H9 (cell line): ENCODE data around the gene FHOD3. TPM values are rescaled to one million over a fixed set of nuclear protein-coding genes. Genes with fewer than 3 reads are reported as not detected.

Experiments
- DNase-seq: peaks from one replicate; pipeline ENCODE4 v3.0.0-alpha.2; 2017
- H2AFZ ChIP-seq: one replicate; pipeline ENCODE4 v1.6.1; 2013; ENCODE audit warnings: mild to moderate bottlenecking, low read length, control low read depth, moderate library complexity
- H2AK5ac ChIP-seq: 2 replicates; pipeline ENCODE4 v1.6.1; 2013; ENCODE audit warnings: low read length, control low read depth, mixed read lengths; ENCODE audit not compliant: insufficient read length
- H2BK120ac ChIP-seq: one replicate; pipeline ENCODE4 v1.6.1; 2013; ENCODE audit warnings: low read depth, mild to moderate bottlenecking, low read length, control low read depth, inconsistent platforms; ENCODE audit not compliant: poor library complexity, severe bottlenecking
- H2BK12ac ChIP-seq: 2 replicates; pipeline ENCODE4 v1.6.1; 2013; ENCODE audit warnings: low read length, control low read depth, mixed read lengths, low read depth; ENCODE audit not compliant: insufficient read length
- H2BK15ac ChIP-seq: 2 replicates; pipeline ENCODE4 v1.6.1; 2013; ENCODE audit warnings: low read depth, low read length, control low read depth
- H2BK20ac ChIP-seq: one replicate; pipeline ENCODE4 v1.6.1; 2013; ENCODE audit warnings: low read depth, mild to moderate bottlenecking, low read length, control low read depth, inconsistent platforms; ENCODE audit not compliant: poor library complexity, severe bottlenecking
- H2BK5ac ChIP-seq: 2 replicates; pipeline ENCODE4 v1.6.1; 2013; ENCODE audit warnings: low read length, control low read depth, mixed read lengths; ENCODE audit not compliant: insufficient read length
- H3K14ac ChIP-seq: 2 replicates; pipeline ENCODE4 v1.6.1; 2013; ENCODE audit warnings: low read length, control low read depth; ENCODE audit not compliant: insufficient read depth
- H3K18ac ChIP-seq: 2 replicates; pipeline ENCODE4 v1.6.1; 2013; ENCODE audit warnings: low read depth, mild to moderate bottlenecking, mixed read lengths, low read length, control low read depth; ENCODE audit not compliant: insufficient read length
- H3K23ac ChIP-seq: 2 replicates; pipeline ENCODE4 v1.6.1; 2013; ENCODE audit warnings: low read length, control low read depth, mixed read lengths, low read depth; ENCODE audit not compliant: insufficient read length
- H3K23me2 ChIP-seq: 2 replicates; pipeline ENCODE4 v1.6.1; 2013; ENCODE audit warnings: low read depth, mild to moderate bottlenecking, mixed read lengths, low read length, control low read depth; ENCODE audit not compliant: insufficient read length, poor library complexity, severe bottlenecking
- H3K27ac ChIP-seq: 2 replicates; pipeline ENCODE4 v1.5.1; 2013; ENCODE audit warnings: low read length, control low read depth, mixed read lengths, low read depth; ENCODE audit not compliant: insufficient read length
- H3K27me3 ChIP-seq: 2 replicates; pipeline ENCODE4 v1.6.1; 2013; ENCODE audit warnings: low read length, control low read depth, inconsistent platforms; ENCODE audit not compliant: insufficient read depth
- H3K4ac ChIP-seq: 2 replicates; pipeline ENCODE4 v1.6.1; 2013; ENCODE audit warnings: low read depth, mild to moderate bottlenecking, control low read depth, inconsistent platforms, low read length, moderate library complexity
- H3K4me1 ChIP-seq: 2 replicates; pipeline ENCODE4 v1.6.1; 2013; ENCODE audit warnings: low read length, control low read depth, inconsistent platforms; ENCODE audit not compliant: insufficient read depth
- H3K4me2 ChIP-seq: 2 replicates; pipeline ENCODE4 v1.6.1; 2013; ENCODE audit warnings: low read length, control low read depth, mixed read lengths; ENCODE audit not compliant: insufficient read length, insufficient read depth
- H3K56ac ChIP-seq: 2 replicates; pipeline ENCODE4 v1.6.1; 2013; ENCODE audit warnings: low read depth, mild to moderate bottlenecking, mixed read lengths, low read length, control low read depth; ENCODE audit not compliant: insufficient read length
- H3K79me1 ChIP-seq: 2 replicates; pipeline ENCODE4 v1.6.1; 2013; ENCODE audit warnings: low read depth, mild to moderate bottlenecking, moderate library complexity, low read length, control low read depth, inconsistent platforms; ENCODE audit not compliant: insufficient read depth, poor library complexity, severe bottlenecking
- H3K79me2 ChIP-seq: 2 replicates; pipeline ENCODE4 v1.6.1; 2013; ENCODE audit warnings: low read length, control low read depth, inconsistent platforms; ENCODE audit not compliant: insufficient read depth
- H3K9ac ChIP-seq: 2 replicates; pipeline ENCODE4 v1.6.1; 2013; ENCODE audit warnings: low read length, control low read depth, mixed read lengths; ENCODE audit not compliant: insufficient read length; ENCODE audit errors: extremely low read depth
- H3K9me3 ChIP-seq: one replicate; pipeline ENCODE4 v1.6.1; 2013; ENCODE audit warnings: low read depth, low read length, inconsistent platforms; ENCODE audit not compliant: control insufficient read depth
- H3T11ph ChIP-seq: one replicate; pipeline ENCODE4 v1.6.1; 2013; ENCODE audit warnings: mild to moderate bottlenecking, low read length, control low read depth, inconsistent platforms
- H4K20me1 ChIP-seq: one replicate; pipeline ENCODE4 v1.6.1; 2013; ENCODE audit not compliant: control insufficient read depth, insufficient read length, insufficient read depth
- H4K5ac ChIP-seq: 2 replicates; pipeline ENCODE4 v1.6.1; 2013; ENCODE audit warnings: low read depth, mild to moderate bottlenecking, mixed read lengths, low read length, control low read depth; ENCODE audit not compliant: insufficient read length
- H4K8ac ChIP-seq: replicated peaks from 2 replicates; pipeline ENCODE4 v1.6.1; 2013; ENCODE audit warnings: low read length, control low read depth, mixed read lengths, low read depth; ENCODE audit not compliant: insufficient read length
- H4K91ac ChIP-seq: 2 replicates; pipeline ENCODE4 v1.6.1; 2013; ENCODE audit warnings: low read depth, mild to moderate bottlenecking, moderate library complexity, mixed read lengths, low read length, control low read depth; ENCODE audit not compliant: insufficient read length
- H3K27ac Mint-ChIP-seq, 3 experiments: 2 replicates in 2 of 3; 3 replicates in 1 of 3; pipeline ENCODE4 v1.8.0; 2020 to 2021; ENCODE audit warnings: mixed read lengths in 3 of 3, mild to moderate bottlenecking in 1 of 3, moderate library complexity in 1 of 3
- H3K27me3 Mint-ChIP-seq: 2 replicates; pipeline ENCODE4 v1.8.0; 2021; ENCODE audit warnings: low read depth, mild to moderate bottlenecking, moderate library complexity, mixed read lengths
- H3K36me3 Mint-ChIP-seq, 3 experiments: 2 replicates in 2 of 3; 3 replicates in 1 of 3; pipeline ENCODE4 v1.8.0; 2020 to 2021; ENCODE audit warnings: low read depth in 3 of 3, mixed read lengths in 3 of 3; ENCODE audit not compliant: insufficient read depth in 1 of 3
- H3K4me1 Mint-ChIP-seq, 2 experiments: 2 replicates each; pipeline ENCODE4 v1.8.0; 2020; ENCODE audit warnings: mixed read lengths in 2 of 2
- H3K4me3 Mint-ChIP-seq, 2 experiments: 2 replicates in 1 of 2; 3 replicates in 1 of 2; pipeline ENCODE4 v1.8.0; 2020 to 2021; ENCODE audit warnings: mild to moderate bottlenecking in 2 of 2, mixed read lengths in 2 of 2, moderate library complexity in 1 of 2
- H3K9me3 Mint-ChIP-seq, 2 experiments: 2 replicates in 1 of 2; 3 replicates in 1 of 2; pipeline ENCODE4 v1.8.0; 2020; ENCODE audit warnings: mild to moderate bottlenecking in 2 of 2, mixed read lengths in 2 of 2, moderate library complexity in 1 of 2
- CTCF ChIP-seq: fragments of 200-600 bp; sonication (generic); conservative IDR thresholded peaks from 3 replicates; pipeline ENCODE4 v1.8.0; 2021; ENCODE audit warnings: antibody characterized with exemption, mild to moderate bottlenecking
- total RNA-seq: library from RNA; stranded (reverse); gene quantifications from 2 replicates; pipeline ENCODE4 v1.2.1, GENCODE V29; 2021

FHOD3 gene
- total RNA-seq, 1 experiment from 2014 or later: 8.0 TPM

DNA sequence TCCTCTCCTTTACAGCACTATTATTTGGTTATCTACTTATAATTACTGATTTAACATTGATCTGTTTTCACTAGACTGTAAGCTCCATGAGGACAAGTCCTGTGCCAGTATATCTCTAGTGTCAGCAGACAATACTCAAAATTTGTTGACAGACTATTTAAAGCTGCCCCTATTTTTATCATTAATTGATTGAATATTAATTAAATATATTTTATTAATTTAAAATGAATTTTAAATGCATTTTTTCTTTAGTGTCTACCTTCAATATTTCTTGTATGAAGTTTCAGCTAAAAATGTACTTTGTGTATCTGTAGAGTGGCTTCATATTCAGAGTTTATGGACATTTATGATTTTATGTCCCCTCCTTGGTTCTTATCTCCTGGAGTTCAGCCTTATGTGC, 26.4 kb upstream of the FHOD3 start:
- Histone ChIP-seq H3K23ac (no peak overlapping the region), H3K79me1 (no peaks in the 10 kb centered on the region), H3K27ac (no peak overlapping the region), H3K9ac (no peak overlapping the region), H4K20me1 (no peaks in the 10 kb centered on the region), H4K8ac (no peak overlapping the region), H2BK12ac (no peak overlapping the region), H2BK120ac (no peak overlapping the region), H4K5ac (no peak overlapping the region), H2BK20ac (no peak overlapping the region), H3K79me2 (no peaks in the 10 kb centered on the region), H3K18ac (no peak overlapping the region), H3K4ac (no peak overlapping the region), H3K4me1 (no peaks in the 10 kb centered on the region), H3K23me2 (no peaks in the 10 kb centered on the region), H2AFZ (no peak overlapping the region), H3K9me3 (no peaks in the 10 kb centered on the region), H3K56ac (no peak overlapping the region), H3K4me2 (no peak overlapping the region), H3T11ph (no peak overlapping the region), H2BK15ac (no peak overlapping the region), H2BK5ac (no peak overlapping the region), H3K27me3 (no peaks in the 10 kb centered on the region), H3K14ac (no peak overlapping the region), H2AK5ac (no peak overlapping the region), H4K91ac (no peak overlapping the region)
- Mint-ChIP-seq H3K36me3 (peaks cover 2 to 10% (median 4%) of the 10 kb centered on the region in 3 experiments; a peak in 5 of 7 replicates), H3K4me3 (no peak overlapping the region), H3K4me1 (peaks cover 5 to 6% of the 10 kb centered on the region in 2 experiments), H3K9me3 (no peaks in the 10 kb centered on the region; a peak in 1 of 5 replicates), H3K27me3 (peaks cover 2% of the 10 kb centered on the region), H3K27ac (no peak overlapping the region)
- no peak for DNase-seq
- TF ChIP-seq CTCF: no peak
